Fibroblast of skin of right quadriceps (primary cell): ENCODE measurements around the gene NOTCH4.

Experiments
- DNase-seq: peaks from one replicate; pipeline ENCODE4 v3.0.0-alpha.2; 2013

The NOTCH4 gene

DNA sequence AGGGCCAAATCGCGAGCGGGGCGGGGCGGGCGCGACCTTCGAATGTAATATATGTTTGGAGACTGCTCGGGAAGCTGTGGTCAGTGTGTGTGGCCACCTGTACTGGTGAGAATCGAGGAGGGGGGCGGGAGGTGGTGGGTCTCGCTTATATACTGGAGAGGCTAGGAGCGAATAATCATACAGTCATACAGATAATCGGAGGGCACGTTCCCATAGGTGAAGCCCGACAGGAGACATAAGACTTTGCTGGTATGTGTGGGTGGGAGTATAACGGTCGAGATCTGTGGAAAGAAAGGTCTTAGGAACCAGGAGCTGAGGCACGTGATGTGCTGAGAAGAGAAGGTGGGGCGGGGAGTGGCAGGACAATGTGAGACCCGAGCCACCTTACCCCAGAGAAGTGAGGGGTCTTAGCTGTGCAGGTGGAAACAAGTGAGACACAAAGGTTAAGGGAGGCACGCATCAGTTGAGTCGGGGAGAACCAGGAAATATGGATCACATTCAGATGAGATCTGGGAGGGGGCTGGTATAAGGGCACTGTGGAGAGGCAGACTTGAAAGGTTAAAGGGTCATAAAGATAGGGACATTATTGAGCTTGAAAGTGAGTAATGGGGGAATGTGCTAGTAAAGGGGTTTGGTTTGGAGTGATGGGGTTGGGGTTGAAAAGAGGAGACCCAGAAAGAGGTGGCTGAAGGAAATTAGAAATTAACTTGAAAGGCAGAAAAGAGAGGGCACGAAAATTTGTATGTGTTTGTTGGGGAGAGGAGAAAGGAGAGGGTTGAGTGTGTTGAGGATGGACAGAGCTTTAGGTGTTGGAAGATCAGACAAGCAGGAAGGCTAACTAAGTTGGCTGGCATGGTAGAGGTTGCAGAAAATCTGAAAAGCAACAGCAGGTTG is 45.1 kb downstream of the NOTCH4 start:
- DNase-seq, result no peak

DNA sequence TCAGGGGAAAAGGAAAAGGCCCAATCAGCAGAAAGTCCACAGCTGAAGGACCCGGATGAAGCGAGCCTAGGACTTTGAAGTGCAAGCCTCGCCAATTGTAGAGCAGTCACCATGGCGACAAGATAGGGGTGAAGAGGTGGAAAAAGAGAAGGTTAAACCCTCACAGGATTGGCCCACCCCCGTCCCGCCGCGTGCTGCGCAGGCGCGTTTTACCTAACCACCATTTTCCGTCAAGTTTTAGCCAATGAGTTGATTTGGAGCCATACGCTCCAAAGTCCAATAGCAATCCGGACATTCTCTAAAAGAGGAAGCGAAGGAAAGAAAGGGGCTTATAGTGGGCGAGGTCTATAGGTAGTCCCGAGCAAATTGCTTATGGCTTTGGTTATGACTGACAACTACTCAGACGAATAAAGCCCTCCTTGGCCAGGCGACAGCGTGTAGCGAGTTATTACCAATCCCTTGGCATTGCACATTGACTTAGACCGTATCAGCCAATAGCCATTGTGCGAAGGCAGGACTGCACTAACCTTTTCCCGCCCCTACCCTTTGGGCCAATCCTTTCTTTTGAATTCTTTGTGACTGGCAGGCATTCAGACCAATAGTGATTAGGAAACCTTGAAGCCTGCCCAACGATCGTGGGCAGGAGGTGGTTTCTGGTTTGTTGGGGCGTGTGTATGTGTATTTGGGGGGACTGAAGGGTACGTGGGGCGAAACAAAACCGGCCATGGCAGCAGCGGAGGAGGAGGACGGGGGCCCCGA is 45.9 kb downstream of the NOTCH4 start, which contains the start of gene RNF5:
TSS of gene RNF5 (plus strand) at position 618 of the 759 bp plus-strand sequence. CDS start at position 725, 107 bp downstream.
- peak; percentile 100 for DNase-seq

DNA sequence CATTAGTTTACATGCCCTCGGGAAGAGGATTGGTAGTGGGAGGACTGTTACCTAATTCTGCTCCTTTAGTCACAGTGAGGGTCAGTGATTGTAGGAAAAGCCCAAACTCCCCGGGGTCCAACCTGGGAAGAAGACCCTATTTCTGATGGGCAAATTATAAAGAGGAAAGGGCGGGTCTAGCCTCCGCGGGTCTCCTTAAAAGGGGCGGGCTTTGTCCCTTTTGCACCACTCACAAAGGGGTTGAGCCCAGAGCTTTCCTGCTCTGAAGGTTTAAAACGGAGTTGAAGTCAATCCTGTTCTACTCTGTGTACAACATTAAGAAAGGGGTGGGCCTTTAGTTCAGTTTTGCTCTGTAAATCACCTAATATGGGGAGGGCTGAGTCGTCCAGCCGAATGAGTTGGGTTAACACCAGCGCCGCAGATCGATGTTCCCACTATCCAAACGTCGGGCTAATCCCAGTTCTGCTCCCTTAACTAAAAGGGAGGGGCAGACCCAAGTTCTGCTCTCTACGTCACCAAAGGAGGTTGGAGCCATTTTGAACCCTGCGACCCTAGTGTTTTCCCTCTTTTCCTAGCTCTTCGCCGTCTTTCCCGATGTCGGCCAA is 46.6 kb downstream of the NOTCH4 start:
- DNase-seq, result peak; percentile 61

DNA sequence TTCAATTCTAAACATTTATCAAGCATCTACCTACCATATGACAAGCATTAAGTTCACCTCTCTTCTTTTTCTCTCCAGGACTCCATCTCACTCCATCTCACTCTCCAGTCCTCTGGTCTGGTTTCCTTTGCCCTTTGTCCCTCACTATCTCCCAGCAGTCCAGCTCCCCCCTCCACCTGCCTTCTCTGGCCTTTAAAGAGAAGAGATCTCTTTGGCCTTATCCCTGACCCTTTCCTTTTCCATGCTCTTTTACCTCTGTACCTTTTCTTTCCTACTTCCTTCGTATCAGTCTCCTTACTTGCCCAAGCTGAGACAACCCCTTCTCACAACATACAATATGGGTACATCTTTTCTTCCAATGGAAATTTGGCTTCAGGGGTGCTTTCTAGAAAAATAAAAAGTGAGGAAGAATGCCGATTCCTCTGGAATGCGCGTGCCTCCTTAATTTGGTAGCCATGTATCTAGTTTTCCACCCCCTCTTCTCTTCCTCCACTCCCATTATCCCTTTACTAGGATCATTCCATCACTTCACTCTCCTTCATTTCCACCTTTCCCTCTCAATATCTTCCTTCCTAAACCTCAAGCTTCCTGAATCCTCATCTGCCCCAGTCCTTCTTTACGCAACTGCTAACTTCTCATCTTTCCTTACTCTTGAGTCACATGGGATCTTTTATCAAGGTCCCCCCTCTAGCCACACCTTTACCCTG is 47.2 kb downstream of the NOTCH4 start:
- no peak for DNase-seq

DNA sequence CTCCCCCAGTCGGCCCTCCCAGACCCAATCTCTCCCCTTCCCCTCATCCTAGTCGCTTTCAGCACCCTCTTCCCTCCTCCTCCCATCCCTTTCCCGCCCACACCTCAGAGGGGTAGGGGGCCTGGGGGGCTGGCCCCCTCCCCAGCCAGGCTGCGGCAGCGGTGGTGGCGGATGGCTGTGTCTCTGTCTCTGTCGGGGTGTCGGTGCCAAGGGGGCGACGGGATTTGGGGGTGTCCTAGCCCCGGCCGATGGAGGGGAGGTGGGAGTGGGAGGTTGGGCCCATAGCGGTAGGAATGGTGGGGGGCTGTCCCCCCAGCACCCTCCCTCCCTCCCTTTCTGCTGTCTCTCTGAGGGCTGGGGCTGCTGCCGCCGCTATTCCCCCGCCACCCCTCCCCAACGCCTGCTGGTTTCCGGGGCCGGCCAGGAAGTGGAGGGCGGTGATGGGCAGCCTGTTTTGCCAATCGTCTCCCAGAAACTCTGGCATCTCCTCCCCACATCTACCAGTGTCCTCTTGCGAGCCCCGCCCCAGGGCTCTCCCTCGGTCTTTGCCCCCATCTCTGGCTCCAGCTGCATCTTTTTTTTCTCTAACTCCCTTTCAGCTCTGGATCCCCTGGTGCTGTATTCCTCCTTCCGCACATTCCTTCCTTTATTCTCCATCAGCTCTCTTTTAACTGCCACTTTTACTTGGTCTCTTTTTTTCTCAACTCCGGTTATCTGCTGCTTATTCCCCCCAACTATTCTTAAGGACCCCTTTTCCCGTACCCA is 48.0 kb downstream of the NOTCH4 start, which contains the start of gene AGPAT1:
TSS of gene AGPAT1 (minus strand) at position 374 of the 765 bp plus-strand sequence. CDS start 4,588 bp downstream, outside the sequence.
- peak; percentile 98 for DNase-seq

DNA sequence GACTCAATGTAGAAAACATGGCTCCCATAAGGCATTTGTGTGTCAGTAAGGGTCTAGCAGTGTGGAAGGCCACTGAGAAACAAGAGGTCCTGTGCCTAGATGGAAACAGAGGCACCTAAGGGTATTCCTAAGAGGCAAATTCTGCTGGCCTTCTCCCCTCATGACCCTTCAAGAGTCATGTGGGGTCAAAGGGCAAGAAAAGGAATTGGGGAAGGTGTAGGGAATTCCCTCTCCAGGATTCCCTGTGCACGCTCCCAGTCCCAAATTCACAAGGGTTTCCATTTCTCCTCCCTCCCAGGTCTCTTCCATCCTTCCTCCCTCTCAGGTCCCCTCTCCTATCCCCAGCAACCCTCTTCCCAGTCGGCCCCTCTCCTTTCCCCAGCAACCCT is 48.6 kb downstream of the NOTCH4 start:
- no peak for DNase-seq

DNA sequence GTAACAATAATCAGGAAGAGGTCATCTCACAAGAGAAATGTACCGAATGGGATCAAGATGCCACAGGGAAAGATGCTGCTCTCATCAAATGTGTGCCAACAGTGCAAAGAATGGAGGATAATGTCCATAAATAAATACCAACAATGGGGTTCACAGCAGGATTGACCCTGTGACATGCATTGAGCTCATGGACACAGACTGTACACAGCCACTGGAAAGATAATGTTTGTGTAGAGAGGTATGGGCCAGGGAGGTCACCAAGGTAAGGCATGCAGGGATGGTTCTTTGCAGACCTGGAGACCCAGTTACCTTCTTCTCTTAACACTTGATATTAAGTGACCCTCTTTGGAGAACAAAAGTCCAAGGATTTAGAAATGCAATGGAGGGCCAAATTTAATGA is 49.5 kb downstream of the NOTCH4 start:
- no peak for DNase-seq

DNA sequence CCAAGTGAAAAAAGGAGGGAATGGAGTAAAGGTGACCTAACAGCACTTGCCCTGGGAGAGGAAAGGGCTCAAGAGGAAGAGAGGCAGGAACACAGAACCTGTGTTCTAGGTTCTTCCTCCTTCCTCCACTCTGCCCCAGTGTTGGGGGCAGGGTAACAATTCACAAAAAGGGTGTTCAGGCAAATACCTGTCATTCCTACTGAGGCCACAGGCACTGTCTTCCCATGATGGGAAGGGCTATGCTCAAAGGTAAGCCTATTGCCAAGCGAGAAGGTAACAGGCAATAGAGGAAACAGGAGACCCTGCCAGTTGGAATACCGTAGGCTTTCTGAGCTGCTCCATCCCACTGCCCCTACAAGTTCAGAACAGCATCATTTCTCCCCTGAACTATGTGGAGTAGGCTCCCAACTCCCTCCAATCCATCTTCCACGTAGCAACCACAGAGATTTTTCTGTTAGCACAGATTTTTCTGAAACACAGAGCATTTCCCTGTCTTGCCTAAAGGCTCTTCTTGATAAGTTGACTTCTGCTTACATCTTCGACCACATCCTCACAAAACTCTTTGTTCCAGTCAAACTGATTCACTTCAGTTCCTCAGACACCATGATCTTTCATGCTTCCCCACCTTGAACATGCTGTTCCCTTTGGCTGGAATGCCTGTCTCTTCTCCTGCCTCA is 50.7 kb downstream of the NOTCH4 start:
- DNase-seq, result no peak

DNA sequence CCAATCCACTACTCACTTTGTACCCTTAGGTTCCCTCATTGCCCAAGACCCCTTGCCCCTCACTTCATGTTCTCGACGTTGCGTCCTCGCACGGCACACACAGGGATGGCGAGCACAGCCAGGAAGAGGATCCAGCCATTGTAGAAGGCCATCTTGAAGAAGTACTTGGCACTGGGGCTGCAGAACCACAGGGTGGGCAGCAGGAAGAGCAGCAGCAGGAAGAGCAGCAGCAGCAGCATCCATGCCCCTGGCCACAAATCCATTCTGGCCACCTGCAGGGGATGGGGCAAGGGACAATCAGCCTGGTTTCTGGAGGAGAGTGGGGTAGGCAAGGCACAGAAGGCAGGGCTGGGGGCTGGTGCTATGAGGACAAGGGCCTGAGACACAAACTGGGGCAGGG is 52.6 kb downstream of the NOTCH4 start:
- no peak for DNase-seq

DNA sequence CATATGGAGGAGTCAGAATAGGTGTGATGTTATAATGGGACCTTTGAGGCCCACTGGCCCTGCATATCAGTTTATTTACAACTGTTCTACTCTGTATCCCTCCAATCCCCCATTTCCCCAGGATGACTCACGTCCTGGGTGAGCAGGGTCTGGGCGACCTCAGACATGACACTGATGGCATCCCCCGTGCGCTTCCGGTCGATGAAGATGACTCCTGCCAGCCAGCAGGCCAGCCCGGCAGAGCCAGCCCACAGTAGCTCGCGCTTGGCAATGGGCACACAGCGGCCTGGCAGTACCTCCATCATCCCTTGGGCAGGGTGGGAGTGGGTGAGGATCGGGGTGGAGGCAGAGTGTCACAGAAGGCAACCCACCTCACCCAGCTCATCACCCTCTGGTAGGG is 53.6 kb downstream of the NOTCH4 start:
- no peak for DNase-seq

DNA sequence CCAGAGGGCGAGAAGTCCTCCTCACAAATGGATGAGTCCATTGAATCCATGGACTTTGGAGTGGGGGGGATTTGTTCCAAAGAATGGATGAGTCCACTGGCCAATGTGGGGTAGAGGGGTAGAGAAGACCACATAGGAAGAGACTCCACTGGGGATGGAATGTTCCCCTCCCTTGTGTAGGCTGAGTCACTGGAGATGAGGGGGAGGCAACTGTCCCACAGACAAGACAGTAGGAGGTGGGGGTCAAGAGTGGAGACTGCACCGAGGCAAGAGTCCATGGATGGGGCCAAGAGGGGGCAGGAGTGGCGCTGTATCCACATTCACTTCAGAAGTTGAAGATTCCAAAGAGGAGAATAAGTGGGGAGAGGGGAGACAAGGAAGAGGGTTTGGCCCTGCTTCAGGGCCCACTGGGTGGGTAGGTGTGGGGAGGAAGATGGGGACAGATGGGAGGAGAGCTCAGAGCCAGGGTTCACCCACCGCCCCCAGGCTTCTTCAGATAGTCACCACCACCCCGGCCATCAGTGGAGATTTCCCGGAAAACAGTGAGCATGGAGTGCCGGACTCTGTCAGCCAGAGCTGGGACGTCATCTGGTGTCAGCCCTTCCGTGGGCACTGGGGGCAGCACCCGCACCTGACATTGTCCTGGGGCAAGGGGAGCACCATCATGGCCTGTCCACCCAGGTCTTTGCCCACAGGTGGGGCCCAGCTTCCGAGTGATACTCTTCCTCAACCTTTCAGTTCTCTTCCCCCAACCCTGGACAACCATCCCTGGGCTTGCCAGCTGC is 54.9 kb downstream of the NOTCH4 start:
- DNase-seq, result peak; percentile 48

DNA sequence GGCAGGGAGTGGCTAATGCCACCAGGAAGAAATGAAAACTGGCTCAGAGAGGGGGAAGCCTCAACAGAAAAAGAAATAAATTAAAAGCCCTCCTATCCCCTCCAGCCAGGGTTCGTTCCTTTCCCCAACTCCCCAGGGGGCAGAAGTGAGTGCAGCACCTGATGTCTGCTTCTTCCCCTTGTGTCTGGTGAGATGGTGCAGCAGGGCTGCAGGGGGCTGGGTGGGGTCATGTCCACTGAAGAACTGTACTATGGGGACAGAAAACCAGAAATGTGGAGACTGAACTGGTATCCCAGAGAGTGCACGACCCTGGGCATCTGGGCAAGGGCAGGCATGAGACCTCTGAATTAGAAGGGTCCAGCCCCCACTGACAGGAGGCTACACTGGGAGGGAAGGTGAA is 55.5 kb downstream of the NOTCH4 start:
- no peak for DNase-seq

DNA sequence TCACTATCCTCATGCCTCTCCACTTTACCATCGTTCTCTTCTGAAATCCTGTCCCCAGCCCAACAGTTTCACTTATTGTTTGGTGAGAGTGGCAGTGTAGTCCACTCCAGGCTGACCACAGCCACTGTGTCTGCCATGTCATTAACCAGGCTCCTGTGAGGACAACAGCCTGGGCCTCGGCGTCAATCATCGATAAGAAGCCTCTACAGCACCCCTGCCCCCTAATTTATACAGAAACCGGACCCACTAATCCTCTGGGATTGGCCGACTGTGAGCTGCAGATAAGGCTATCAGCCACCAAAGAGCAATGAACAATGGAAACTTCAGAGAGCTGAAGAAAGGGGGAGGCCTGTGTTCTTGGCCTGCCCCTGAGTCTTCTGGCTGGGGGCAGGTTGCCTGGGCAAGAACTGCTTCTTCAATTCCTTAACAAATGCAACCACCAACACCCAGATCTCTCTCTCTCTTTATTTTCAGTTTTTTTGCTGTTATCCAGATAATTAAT is 56.1 kb downstream of the NOTCH4 start:
- DNase-seq, result no peak

DNA sequence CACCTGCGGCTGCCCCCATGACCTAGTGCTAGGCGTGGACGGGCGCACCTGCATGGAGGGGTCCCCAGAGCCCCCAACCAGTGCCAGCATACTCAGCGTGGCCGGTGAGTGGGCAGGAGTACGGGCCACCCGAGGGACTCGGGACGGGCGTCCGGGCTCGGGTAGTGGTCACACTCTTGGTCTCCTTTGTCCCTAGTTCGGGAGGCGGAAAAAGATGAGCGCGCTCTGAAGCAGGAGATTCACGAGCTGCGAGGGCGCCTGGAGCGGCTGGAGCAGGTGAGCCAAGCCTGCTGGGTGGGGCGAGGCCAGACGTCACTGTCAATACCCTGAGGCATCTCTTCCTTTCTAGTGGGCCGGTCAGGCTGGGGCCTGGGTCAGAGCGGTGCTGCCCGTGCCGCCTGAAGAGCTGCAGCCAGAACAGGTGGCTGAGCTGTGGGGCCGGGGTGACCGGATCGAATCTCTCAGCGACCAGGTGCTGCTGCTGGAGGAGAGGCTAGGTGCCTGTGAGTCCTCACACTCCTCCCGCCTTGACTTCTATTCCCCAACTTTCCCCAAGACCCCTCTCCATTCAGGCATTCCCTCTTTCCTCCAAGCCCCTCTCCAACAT is 56.6 kb downstream of the NOTCH4 start:
- no peak for DNase-seq

DNA sequence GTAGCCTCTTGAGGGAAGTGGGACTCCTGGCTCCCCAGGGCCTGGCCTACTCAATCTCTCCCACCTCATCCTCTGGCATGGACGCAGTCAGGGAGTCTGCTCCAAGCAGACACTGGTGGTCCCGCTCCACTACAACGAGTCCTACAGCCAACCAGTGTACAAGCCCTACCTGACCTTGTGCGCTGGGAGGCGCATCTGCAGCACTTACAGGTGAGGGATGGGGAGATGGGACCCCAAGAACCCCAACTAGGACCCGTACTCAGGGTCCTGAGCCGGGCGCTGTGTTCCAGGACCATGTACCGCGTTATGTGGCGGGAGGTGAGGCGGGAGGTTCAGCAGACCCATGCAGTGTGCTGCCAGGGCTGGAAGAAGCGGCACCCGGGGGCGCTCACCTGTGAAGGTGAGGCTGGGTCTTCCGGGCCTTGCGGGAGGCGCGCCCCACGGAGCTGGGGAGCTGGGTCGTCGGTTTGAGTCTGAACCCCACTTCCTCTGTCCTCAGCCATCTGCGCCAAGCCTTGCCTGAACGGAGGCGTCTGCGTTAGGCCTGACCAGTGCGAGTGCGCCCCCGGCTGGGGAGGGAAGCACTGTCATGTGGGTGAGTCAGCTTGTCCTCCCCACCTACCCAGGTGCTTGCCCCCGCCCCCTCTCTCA is 57.3 kb downstream of the NOTCH4 start:
- no peak for DNase-seq

DNA sequence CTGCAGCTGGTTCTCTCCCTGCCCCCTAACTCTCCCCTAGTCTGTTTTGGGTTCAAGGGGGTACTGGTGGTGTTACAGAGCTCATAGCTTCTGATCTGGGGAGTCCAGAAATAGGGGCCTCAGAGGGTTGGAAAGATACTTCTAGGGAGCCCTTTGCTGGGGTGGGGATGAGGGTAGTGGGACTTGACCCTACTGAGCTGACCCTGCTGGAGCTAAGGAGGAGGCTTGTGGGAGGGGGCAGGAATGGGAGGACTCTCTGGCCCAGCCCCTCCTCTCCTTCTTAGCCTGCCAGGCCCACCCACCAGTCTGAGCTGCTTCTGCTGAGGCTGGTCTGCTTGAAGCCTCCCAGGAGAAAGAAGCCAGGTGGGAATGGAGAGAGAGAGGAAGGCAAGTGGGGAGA is 59.6 kb downstream of the NOTCH4 start, which contains the start of gene EGFL8:
TSS of gene EGFL8 (plus strand) at position 301 of the 400 bp plus-strand sequence. CDS start 1,571 bp downstream, outside the sequence.
- DNase-seq, result no peak

DNA sequence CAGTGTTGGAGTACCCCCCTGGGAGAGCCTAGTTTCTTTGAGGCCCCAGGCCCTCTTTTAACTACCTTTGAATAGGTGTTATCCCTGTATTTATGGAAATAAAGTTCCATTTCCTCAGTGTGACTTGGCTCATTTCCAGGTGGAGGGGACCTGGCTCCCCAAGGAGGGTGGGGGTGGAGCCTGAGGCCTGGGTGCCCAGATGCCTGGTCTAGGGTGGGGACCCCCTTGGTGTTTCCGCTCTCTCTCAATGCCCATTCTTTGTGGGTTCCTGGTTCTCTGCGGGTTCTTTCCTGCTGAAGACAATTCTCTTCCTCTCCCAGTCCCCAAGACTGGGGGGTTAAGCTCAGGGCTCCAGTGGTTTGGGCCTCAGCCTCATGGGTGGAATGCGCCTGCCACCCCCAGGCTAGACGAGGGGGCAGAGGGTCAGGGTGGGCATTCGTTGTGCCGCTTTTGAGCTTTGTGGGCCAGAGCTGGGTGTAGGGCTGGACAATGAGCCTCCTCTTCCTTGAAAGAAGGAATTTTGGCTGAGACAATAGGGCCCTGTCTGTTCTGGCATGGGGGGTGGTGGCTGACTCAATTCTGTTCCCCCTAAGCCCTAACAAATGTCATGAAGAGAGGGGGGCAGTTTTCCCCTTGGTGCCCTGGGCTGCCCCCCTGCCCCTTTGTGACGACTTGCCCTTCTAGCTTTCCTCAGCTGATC is 60.2 kb downstream of the NOTCH4 start:
- DNase-seq, result no peak

DNA sequence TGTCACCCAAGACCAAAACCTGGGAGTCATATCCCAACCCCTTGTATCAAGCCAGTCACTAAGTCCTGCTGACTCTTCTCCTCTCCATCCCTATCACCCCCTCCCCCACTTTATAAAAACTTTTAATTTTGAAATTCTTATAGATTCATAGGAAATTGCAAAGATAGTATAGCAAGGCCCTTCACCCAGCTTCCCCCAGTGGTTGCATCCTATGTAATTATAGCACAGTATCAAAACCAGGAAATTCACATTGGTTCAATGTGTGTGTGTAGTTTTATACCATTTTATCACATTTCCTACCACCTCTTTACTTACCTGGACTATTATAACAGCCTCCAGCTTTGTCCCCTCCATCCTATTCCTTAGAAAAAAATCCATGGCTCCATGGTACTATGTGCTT is 65.8 kb downstream of the NOTCH4 start:
- DNase-seq, result no peak

DNA sequence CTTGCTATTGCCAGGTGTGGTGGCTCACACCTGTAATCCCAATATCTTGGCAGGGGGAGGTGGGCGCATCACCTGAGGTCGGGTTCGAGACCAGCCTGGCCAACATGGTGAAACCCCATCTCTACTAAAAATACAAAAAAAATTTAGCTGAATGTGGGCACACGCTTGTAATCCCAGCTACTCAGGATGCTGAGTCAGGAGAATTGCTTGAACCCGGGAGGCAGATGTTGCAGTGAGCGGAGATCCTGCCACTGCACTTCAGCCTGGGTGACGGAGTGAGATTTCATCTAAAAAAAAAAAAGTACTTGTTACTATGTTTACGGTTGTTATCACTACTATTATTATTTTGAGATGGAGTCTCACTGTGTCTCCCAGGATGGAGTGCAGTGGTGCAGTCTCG is 67.0 kb downstream of the NOTCH4 start:
- no peak for DNase-seq
